ENCODE results near the gene PKD1.
"Not testable (repeated sequence)": the region's sequence is repeated elsewhere in the genome, so short reads cannot be mapped to it uniquely, and the experiment has no call there.

DNA sequence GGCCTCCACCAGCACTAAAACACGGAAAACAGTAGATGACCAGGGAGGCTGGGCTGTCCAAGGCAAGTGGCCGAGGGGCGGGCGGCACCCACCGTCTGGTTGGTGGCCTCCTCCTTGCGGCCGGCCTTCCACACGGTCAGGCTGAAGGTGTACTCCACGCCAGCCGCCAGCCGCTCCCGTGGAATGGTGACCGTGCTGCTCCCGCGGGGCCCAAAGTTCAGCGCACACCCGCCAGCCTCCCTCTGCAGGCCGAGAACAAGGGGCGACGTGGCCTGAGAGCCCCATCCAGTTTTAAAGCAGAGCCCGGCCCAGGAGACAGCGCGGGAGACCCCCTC, 27.9 kb downstream of the PKD1 start:
- not testable (repeated sequence) for TF ChIP-seq POLR2A (IDR thresholded peaks at IDR 0.05)
- TF ChIP-seq, protein P1, sequence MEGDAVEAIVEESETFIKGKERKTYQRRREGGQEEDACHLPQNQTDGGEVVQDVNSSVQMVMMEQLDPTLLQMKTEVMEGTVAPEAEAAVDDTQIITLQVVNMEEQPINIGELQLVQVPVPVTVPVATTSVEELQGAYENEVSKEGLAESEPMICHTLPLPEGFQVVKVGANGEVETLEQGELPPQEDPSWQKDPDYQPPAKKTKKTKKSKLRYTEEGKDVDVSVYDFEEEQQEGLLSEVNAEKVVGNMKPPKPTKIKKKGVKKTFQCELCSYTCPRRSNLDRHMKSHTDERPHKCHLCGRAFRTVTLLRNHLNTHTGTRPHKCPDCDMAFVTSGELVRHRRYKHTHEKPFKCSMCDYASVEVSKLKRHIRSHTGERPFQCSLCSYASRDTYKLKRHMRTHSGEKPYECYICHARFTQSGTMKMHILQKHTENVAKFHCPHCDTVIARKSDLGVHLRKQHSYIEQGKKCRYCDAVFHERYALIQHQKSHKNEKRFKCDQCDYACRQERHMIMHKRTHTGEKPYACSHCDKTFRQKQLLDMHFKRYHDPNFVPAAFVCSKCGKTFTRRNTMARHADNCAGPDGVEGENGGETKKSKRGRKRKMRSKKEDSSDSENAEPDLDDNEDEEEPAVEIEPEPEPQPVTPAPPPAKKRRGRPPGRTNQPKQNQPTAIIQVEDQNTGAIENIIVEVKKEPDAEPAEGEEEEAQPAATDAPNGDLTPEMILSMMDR (IDR thresholded peaks at IDR 0.05): not testable (repeated sequence)

Measured in body of pancreas (tissue), 4 donors.